Tibial nerve (tissue), 4 donors: Measurements from ENCODE around the gene CD226.

Experiments
- EP300 ChIP-seq, 2 donors: sonication (generic); formaldehyde crosslinking; IDR thresholded peaks; one replicate each; pipeline ENCODE4 v1.6.1; 2017; ENCODE audit warnings: antibody characterized with exemption in 2 of 2, mild to moderate bottlenecking in 1 of 2
- TF ChIP-seq, protein P1 (sequence below), 5 experiments: fragments of 200-600 bp in 3 of 5; fragments of 450-650 bp in 2 of 5; sonication (generic) in 3 of 5; IDR thresholded peaks; one replicate each; pipeline ENCODE4 v1.5.1; 2016 to 2019; ENCODE audit warnings: antibody characterized with exemption in 5 of 5, mild to moderate bottlenecking in 3 of 5, moderate library complexity in 2 of 5

DNA sequence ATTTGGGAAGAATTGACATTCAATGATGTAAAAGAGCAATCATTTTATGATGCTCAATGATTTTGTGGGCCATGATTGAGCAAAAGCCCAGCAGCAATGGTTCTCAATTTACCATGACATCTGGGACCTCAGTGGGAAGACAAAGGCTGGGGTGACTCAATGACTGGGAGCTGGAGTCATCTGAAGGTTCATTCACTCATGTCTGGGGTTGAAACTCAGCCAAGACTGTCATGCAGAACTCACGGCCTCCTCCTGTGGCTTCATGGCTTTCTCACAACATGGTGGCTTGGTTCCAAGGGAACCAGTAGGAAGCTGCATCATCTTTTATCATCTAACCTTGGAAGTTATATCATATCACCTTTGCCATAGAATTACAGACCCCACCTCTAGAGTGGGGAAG, 45.1 kb upstream of the CD226 start:
- TF ChIP-seq, protein P1, sequence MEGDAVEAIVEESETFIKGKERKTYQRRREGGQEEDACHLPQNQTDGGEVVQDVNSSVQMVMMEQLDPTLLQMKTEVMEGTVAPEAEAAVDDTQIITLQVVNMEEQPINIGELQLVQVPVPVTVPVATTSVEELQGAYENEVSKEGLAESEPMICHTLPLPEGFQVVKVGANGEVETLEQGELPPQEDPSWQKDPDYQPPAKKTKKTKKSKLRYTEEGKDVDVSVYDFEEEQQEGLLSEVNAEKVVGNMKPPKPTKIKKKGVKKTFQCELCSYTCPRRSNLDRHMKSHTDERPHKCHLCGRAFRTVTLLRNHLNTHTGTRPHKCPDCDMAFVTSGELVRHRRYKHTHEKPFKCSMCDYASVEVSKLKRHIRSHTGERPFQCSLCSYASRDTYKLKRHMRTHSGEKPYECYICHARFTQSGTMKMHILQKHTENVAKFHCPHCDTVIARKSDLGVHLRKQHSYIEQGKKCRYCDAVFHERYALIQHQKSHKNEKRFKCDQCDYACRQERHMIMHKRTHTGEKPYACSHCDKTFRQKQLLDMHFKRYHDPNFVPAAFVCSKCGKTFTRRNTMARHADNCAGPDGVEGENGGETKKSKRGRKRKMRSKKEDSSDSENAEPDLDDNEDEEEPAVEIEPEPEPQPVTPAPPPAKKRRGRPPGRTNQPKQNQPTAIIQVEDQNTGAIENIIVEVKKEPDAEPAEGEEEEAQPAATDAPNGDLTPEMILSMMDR (IDR thresholded peaks at IDR 0.05) = no peak
- no peak for TF ChIP-seq EP300 (IDR thresholded peaks at IDR 0.05)
